Adipocyte (in vitro differentiated cells): Measurements from ENCODE around the gene MEG3.

ENCODE experiments used
- DNase-seq: peaks from one replicate; pipeline ENCODE4 v3.0.0-alpha.2; 2015; ENCODE audit warnings: low read depth
- H3K27me3 ChIP-seq: replicated peaks from 2 replicates; pipeline ENCODE4 v1.7.0; 2013; ENCODE audit warnings: mild to moderate bottlenecking, low read length, moderate library complexity; ENCODE audit not compliant: control insufficient read depth, insufficient read depth
- H3K36me3 ChIP-seq: 2 replicates; pipeline ENCODE4 v1.7.0; 2013; ENCODE audit warnings: low read length, mild to moderate bottlenecking, moderate library complexity; ENCODE audit not compliant: control insufficient read depth, insufficient read depth, severe bottlenecking
- H3K4me1 ChIP-seq: 2 replicates; pipeline ENCODE4 v1.7.0; 2013; ENCODE audit warnings: mild to moderate bottlenecking, low read length, moderate library complexity; ENCODE audit not compliant: control insufficient read depth, insufficient read depth
- H3K4me3 ChIP-seq: 2 replicates; pipeline ENCODE4 v1.7.0; 2013; ENCODE audit warnings: mild to moderate bottlenecking, low read length, moderate library complexity
- H3K9ac ChIP-seq: 2 replicates; pipeline ENCODE4 v1.7.0; 2013; ENCODE audit warnings: mild to moderate bottlenecking, low read length, moderate library complexity
- H3K9me3 ChIP-seq: 2 replicates; pipeline ENCODE4 v1.7.0; 2013; ENCODE audit warnings: mild to moderate bottlenecking, low read length, moderate library complexity; ENCODE audit not compliant: control insufficient read depth

MEG3 gene

GRCh38 chr14:100909439-100909838 is 83.5 kb downstream of the MEG3 start:
- no peak overlapping the region for H3K9ac ChIP-seq
- no peaks in the 10 kb centered on the region for H3K9me3 ChIP-seq
- peaks cover 6% of the 10 kb centered on the region for H3K27me3 ChIP-seq
- peaks cover 48% of the 10 kb centered on the region for H3K36me3 ChIP-seq
- DNase-seq: no peak
- no peak overlapping the region for H3K4me3 ChIP-seq
- H3K4me1 ChIP-seq: no peaks in the 10 kb centered on the region
